Islet of Langerhans (tissue), 1 donor: ENCODE measurements around the gene LCN1.
"Not testable (repeated sequence)": the region's sequence is repeated elsewhere in the genome, so short reads cannot be mapped to it uniquely, and the experiment has no call there.

Experiments used
- FAIRE-seq: peaks from one replicate; lab custom pipeline; 2011; peaks lifted over from hg19 to GRCh38; lab: Jason Lieb, UNC

Gene LCN1

DNA sequence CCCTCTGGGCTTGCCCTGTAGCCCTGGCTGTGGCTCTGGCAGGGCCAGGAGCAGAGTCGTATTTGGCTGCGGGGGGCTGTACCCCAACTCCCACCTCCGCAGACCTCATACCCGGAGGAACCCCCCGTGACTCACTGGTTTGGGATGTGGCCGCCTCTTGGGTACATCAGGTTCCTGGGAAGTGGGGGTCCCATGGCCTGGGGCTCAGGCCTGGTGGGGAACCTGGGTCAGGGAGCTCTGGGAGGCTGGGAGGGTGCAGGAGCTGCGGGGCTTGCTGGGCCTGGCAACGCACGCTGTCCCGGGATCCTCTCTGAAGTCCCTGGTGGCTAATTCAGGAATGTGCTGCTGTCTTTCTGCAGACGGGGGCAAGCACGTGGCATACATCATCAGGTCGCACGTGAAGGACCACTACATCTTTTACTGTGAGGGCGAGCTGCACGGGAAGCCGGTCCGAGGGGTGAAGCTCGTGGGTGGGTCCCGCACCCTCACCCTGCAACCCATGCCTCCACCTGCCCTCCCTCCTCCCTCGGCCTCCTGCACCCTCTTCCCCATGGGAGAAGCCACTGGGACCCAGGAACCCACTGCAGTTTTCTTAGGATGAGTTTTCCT is 2.4 kb downstream of the LCN1 start:
- FAIRE-seq = no peak

DNA sequence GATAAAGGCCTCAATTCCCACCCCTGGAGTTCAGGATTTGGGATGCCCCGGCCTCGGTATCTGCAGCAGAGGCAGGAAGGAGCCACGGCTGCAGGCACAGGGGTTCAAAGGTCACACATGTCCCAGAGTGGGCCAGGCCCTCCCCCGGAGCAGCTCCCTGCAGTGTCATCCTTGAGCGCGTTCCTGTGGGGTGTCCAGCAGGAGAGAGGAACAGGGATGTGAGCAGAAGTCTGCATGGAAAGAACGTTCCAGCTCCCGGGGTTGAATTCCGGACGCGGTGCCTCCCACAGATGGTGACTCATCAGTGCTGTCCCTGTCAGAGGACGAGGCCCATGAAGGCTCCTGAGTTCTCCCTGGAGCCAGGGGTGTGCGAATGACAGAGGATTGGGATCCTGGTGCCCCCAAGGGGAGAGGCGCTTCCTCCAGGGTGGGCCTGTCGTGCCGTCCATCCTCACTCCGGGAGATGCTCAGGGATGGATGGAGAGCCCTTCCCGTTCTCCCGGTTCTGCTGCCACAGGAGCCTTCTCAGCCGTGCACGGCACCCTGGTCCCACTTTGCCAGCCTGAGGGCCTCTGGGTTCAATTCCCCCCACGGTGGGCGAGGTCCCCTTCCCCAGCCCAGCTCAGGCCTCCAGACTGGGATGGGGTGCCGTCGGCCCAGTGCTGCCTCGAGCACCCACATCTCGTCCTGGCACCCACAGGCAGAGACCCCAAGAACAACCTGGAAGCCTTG is 3.1 kb downstream of the LCN1 start:
- no peak for FAIRE-seq

DNA sequence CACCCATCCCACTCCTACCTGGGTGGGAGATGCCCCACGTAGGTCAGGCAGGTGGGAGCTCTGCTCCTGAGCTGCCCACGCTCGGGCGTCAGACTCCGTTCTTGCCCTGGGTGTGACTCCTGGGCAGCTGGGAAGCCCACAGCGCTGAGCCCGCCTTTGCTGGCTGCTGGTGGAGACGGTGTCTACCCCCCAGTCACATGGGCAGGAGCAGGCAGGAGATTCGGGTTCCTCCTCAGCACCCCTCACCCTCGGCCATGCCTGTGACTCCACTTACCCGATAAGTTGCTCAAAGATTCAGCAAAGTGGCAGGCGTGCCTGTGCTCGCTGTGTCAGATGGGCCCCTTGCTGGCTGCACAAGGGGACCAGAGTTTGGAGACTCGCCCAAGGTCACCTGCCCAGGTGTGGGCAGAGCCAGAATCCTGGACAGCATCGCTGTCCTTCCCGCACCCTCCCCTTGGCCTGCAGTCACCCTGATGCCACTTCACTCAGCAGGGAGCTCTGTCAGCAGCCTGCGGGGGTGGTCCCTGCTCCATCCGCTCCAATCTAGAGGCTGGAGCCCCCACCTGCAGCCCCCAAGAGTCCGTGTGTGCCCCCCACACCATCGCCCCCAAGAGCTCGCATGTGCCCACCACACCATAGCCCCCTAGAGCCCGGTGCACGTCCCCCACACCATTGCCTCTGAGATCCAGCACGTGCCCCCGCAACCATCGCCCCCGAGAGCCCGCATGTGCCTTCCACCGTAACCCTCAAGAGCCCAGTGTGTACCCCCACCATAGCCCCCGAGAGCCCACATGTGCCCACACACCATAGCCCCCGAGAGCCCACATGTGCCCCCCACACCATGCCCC is 4.2 kb downstream of the LCN1 start:
- FAIRE-seq = no peak

DNA sequence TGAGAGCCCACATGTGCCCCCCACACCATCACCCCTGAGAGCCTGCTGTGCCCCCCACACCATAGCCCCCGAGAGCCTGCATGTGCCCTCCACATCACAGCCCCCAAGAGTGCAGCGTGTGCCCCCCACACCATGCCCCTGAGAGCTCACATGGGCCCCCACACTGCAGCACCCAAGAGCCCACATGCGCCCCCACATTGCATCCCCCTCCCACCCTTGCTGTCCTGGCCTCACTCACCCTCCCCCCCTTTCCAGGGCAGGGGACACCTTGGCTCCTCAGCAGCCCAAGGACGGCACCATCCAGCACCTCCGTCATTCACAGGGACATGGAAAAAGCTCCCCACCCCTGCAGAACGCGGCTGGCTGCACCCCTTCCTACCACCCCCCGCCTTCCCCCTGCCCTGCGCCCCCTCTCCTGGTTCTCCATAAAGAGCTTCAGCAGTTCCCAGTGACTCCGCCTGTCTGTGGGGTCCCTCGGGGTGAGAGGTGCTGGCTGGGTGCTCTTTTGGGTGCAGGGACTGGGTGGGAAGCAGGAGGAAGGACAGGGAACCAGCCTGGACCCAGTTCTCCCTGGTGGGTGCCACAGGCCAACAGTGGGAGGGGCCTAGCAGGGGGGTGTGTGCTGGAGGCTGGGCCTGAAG is 5.0 kb downstream of the LCN1 start:
- no peak for FAIRE-seq

DNA sequence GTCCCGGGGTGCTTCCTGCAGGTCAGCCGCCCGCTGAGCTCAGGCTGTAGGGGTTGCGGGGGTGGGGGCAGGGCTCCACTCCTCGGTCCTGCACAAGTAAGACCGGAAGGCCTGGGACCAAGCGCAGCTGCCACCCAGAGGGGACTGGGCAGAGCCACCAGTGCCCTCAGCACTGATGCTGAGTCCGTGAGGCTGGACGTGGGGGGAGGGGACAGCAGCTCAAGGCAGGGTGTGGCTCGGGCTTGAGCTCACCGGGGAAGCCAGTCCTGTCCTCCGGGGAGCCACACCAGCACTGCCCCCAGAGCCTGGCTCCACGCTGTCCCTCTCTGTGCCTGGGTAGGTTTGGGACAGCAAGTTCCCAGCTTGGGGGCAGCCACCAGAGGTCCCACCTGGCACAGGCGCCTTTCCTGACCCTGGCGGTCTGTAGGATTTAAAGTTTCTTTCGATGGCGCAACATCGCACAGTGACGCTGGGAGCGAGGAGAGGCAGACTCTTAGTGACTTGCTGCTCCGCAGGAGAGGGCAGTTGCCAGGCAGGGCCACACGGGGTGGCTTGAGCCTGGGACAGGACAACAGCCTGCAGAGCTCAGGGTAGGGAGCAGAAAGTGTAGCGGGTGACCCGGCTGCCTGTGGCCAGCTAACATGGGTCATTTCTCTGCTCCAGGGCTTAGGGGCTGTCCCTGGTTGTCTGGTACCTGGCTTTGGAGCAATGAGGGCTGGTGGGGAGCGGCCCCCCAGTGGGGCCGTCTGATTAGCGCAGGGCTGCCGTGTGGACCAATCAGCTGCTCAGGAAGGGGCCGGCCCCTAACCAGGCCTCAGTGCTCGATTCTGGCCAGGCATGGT is 5.7 kb downstream of the LCN1 start:
- no peak for FAIRE-seq

DNA sequence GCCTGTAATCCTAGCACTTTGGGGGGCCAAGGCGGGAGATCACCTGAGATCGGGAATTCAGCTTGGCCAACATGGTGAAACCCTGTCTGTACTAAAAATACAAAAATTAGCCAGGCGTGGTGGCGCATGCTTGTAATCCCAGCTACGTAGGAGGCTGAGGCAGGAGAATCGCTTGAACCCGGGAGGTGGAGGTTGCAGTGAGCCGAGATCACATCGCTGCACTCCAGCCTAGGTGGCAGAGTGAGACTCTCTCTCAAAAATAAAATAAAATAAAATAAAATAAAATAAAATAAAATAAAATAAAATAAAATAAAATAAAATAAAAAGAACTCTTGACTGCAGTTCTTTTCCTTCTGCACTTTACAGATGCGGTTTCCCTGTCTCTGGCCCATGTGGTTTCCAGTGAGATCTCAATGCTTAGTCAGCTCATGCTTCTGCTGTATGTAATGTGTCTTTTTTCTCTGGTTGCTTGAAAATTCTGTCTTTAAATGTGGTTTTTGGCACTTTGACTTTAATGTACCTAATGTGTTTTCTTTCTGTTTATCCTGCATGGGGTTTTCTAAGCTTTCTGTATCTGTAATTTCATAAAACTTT is 7.7 kb downstream of the LCN1 start:
- FAIRE-seq = not testable (repeated sequence)

DNA sequence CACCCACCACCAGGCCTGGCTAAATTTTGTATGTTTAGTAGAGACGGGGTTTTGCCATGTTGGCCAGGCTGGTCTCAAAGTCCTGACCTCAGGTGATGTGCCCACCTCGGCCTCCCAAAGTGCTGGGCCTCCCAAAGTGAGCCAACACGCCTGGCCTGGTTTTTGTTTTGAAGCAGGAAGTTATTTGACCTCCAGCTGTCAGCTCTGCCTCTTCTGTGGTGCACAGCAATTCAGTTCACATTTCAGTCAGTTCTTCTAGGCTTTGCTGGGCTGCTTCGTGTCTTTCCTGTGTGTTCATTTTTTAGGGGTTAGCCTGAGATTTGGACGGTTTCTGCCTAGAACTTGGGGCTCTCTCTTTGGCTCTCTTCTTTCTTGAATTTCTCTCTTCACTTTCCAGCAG is 8.9 kb downstream of the LCN1 start:
- FAIRE-seq = no peak

DNA sequence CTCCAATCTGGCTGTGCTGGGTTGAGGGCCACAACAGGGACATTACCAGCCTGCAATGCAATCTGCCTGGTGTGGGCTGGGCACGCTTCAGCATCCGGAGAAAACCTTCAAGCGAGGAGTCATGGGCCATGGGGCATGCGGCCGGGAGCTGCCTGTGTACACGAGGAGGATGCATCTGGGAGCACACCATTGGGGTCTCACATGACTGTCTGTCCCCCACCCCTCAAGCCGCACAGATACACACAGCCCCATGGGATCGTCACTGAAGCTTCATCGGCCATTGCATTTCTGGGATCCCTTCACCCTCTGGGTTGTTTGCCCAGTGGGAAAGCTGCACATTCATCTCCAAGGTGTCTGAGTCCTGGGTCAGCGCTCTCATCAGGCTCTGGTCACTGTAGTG is 9.9 kb downstream of the LCN1 start:
- no peak for FAIRE-seq

DNA sequence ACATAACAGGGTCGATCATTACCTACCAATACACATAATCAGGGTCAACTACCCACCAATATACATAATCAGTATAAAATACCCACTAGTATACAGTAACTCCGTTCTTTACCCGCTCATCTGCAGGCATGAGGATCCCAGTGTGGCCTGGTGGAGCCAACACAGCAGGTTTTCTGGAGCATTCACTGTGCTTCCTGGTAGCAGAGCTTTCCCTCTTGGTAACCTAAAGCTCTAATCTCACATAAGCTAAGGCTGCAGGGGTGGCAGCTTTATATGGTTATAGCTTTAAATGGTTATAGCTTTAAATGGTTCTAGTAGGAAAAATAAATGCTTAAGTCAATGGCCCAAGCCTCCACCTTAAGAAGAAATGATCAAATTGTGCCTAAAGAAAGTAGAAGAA is 11.9 kb downstream of the LCN1 start:
- FAIRE-seq = no peak

DNA sequence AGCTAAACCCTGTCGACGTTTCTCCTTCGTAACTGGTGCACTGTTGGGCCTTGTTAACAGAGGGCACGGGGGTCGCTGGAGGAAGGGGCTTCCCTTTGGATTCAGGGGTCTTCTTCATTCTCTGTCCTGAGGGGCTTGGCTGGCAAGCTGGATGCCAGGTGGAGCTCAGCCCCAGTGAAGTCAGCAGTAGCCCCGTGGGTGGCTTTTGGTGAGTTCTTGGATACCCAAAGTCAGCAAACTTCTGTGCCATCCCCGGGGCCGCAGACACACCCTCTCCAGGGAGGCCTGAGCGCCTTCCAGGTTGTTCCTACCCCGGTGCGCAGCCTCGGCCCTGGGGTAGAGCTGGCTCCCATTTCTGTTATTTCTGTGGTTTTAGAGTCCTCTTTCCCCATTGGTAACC is 12.4 kb downstream of the LCN1 start:
- no peak for FAIRE-seq

DNA sequence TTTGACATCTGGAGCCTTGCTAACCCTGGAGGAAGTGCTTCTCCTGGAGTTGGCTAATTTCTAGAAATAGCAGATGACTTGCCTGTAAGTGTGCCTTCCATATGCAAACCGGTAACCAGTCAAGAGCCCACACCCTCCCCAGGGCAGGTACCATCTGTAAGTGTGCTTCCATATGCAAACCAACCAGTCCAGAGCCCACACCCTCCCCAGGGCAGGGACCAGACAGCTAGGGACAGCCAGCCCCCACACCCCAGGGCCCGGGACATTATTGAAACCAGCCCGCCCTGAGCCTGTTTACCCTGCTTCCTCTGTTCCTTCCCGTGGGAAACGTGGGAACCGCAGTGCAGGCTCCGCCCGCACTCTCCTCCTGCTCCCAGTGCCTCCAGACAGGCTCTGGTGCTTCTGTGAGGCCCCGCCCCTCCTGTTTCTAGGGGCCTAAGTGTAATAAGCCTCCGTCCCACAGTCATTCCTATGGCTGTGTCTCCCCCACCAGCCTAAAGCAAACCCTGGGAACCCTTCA is 13.0 kb downstream of the LCN1 start:
- FAIRE-seq = not testable (repeated sequence)

DNA sequence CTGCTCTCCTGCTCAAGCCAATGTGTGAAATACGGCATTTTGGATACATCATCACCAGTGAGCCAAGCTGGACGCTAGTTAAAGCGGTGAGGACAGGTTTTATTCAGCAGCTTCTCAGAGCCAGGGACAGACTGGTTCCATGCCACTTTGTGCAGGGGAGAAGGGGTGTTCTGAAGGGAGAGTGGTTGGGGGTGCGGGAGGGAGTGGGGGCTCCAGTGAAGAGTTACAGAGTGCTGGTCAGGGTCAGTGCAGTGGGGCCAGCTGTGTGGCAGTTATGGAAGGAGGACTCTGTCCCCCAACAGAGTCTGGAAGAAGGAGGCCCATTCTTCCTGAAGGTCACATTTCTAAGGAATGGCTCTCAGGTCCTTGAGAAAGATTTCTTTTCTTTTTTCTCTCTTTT is 13.6 kb downstream of the LCN1 start:
- not testable (repeated sequence) for FAIRE-seq

DNA sequence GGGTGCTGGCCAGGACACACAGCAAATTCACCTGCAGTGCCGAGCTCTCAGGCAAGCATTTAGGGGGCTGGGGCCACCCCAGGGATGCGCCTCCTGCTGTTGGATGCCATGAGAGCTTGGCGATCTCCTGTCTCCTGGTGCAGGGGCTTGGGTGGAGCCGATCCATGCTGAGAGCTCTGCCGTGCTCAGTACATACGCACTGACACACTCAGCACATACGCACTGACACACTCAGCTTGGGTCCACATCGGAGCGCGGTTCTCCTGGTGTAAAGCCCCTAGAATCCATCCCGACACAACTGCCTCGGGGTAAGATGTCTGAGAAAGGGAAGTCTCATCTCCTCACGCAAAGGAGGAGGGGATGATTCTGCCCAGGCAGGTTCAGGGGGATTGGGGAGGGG is 14.4 kb downstream of the LCN1 start:
- not testable (repeated sequence) for FAIRE-seq

DNA sequence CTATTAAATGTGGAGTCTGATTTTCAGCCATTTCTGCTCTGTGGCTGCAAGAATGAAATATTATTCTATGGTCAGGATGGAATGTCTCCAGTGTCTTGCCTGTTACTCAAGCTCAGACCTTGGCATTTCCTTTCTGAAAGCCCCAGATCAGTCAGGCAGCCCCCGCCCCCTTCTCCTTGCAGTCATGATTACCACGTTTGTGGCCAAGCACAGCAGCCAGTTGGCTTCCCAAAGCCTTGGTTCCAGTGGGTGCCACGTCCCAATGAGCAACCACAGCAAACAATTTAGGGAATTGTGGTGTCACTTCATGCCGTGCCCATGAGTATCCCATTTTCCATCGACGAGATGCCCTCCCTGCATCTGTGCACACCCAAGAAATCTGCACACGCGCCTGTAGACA is 15.0 kb downstream of the LCN1 start:
- FAIRE-seq = no peak

DNA sequence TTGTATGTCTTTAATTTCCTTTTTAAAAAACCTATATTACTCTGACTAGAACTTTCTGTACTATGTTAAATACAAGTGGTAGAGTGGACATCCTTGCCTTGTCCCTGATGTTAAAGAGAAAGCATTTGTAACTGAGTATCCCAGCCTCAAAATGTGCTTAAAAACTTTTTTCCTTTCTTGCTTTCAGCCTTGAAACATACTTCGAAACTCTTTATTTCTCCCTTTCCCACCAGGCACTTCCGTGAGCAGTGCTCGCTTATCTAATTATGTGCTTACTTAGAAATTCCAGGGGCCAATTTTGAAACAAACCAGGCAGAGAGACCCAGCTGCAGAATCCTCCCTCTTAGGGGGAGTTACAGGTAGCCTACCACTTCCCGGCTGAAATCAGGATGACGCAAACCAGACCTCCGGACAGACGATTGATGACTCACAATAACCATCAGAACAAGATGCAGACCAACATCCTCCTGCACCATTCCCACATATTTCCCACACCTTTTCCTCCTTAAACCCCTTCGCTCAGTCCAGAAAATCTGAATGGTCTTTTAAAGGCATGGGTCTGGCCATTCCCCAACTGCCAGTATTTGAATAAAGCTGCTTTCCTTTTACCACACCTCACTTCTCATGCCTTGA is 22.1 kb downstream of the LCN1 start:
- not testable (repeated sequence) for FAIRE-seq

DNA sequence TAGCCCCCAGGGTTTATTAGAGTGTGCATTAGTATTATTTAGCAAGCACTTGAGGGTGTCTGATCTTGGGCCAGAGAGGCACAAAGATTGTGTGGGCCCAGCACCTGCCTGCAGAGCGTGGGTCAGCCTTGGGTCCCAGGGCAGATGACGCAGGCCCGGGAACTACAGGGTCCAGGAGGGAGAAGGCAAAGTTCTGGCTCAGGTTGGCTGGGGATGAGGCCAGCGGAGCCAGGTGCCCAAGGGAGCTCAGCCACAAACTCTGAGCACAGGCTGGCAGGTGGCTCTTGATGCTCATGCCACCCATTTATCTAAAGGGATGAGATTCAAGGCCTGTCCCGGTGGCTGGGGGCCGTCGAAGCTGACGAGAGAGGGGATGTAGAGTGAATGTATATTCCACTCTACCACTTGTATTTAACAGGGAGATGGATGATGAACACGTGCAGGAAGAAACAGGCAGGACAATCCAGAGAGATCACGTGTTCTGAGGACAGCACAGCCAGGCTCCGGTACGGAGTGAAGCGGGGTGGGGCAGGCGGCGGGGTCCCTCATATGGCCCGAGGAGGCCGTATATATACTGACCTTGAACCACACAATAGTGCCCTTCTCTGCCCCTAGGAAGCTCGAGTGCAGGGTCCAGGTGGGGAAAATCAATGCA is 23.9 kb downstream of the LCN1 start:
- FAIRE-seq = no peak

DNA sequence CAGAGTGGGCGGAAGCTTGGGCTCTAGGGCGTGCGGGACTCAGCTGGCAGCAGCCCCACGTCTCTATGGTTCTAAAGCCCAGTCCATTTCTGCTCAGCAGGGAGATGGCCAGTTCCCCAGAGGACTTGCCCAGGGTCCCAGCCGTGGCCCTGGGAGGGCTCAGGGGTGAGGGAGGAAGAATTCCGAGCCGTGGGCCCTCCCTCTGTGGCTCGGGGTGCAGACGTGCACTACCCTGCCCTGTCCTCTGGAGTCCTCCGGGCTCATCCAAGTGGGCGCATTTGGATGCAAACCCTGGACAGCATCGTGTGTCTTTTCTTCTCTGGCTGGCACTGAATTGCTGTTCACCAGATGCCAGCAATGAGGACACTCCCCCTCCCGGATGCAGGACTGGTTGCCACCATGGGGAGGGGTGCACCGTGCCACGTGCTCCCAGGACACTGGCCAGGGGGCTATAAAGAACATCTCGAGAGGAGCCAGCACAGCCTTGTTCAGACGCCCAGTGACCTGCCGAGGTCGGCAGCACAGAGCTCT is 24.5 kb downstream of the LCN1 start, which contains the start of gene OBP2A:
OBP2A (plus strand) TSS at position 481 of the 531 bp plus-strand sequence. CDS start 55 bp downstream, outside the sequence.
- FAIRE-seq = not testable (repeated sequence)

DNA sequence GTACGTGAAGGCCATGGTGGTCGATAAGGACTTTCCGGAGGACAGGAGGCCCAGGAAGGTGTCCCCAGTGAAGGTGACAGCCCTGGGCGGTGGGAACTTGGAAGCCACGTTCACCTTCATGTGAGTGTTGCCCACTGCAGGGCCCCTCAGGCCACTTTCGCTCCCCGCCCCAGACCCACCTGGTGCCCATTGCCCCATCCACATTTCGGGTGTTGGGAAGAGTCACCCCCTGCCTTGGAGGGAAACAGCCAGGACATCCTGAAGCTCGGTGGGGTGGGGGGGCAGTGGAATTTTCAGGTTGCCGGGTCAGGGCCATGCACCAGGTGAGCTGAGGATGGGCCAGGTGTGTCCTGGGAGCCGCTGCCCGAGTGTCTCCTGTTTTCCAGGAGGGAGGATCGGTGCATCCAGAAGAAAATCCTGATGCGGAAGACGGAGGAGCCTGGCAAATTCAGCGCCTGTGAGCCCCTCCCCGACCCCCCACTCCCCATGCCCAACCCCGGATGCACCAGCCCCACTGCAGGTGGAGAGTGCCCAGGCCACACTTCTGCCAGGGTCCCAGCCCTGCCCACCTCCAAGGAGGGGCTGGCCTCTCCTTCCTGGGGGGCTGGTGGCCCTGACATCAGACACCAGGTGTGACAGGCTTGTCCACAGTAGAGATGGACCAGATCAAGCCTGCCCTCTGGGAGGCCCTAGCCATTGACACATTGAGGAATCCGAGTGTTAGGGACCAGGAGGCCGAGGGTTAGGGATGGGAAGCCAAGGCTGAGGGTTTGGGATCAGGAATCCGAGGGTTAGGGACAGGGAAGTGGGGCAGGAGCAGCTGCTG is 25.8 kb downstream of the LCN1 start:
- FAIRE-seq = not testable (repeated sequence)
